ENCODE data around the gene EFEMP2. TPM values are rescaled to one million over a fixed set of nuclear protein-coding genes. Genes with fewer than 3 reads are reported as not detected.

EFEMP2 gene
- polyA plus RNA-seq, 1 donor (not counting 4 experiments of a cell fraction or from before 2014, with no cell fraction given) = 4.8 TPM

GRCh38 chr11:65816696-65817095 is 55.9 kb downstream of the EFEMP2 start:
- no peaks in the 10 kb centered on the region for H4K20me1 ChIP-seq (ENCODE audit: control insufficient read depth, extremely low read depth, insufficient read depth, low read length)
- FAIRE-seq (no peak), DNase-seq (ENCODE audit: low read depth, low spot score) (no peak)
- H2AFZ ChIP-seq (ENCODE audit: control insufficient read depth, low read length) = no peak overlapping the region
- H3K27ac ChIP-seq (ENCODE audit: control insufficient read depth, insufficient read depth, low read length) = no peak overlapping the region
- no peaks in the 10 kb centered on the region for H3K9me1 ChIP-seq (ENCODE audit: control insufficient read depth, extremely low read depth, insufficient read depth, low read length)
- H3K27me3 ChIP-seq (ENCODE audit: control insufficient read depth, extremely low read depth, insufficient read depth, low read length) = no peaks in the 10 kb centered on the region
- no peaks in the 10 kb centered on the region for H3K9me3 ChIP-seq (ENCODE audit: control insufficient read depth, low read depth, low read length)
- H3K9ac ChIP-seq (ENCODE audit: control insufficient read depth, extremely low read depth, insufficient read depth, low read length) = no peak overlapping the region
- H3K4me3 ChIP-seq (ENCODE audit: control insufficient read depth in 2 of 3, extremely low read depth in 1 of 3, insufficient read depth in 2 of 3, low read depth in 1 of 3, low read length in 3 of 3) = no peak overlapping the region
- H3K4me1 ChIP-seq (ENCODE audit: control insufficient read depth, extremely low read depth, insufficient read depth, low read length) = peaks cover 12% of the 10 kb centered on the region
- H3K79me2 ChIP-seq (ENCODE audit: control insufficient read depth, insufficient read depth, low read length) = no peaks in the 10 kb centered on the region
- H3K36me3 ChIP-seq (ENCODE audit: control insufficient read depth in 2 of 2, extremely low read depth in 1 of 2, insufficient read depth in 2 of 2, low read length in 2 of 2) = no peaks in the 10 kb centered on the region
- no peak overlapping the region for H3K4me2 ChIP-seq (ENCODE audit: control insufficient read depth, extremely low read depth, insufficient read depth, low read depth, low read length)
- no peak for TF ChIP-seq EZH2 (IDR thresholded peaks at IDR 0.05; ENCODE audit: low read length)
- TF ChIP-seq, protein P1, sequence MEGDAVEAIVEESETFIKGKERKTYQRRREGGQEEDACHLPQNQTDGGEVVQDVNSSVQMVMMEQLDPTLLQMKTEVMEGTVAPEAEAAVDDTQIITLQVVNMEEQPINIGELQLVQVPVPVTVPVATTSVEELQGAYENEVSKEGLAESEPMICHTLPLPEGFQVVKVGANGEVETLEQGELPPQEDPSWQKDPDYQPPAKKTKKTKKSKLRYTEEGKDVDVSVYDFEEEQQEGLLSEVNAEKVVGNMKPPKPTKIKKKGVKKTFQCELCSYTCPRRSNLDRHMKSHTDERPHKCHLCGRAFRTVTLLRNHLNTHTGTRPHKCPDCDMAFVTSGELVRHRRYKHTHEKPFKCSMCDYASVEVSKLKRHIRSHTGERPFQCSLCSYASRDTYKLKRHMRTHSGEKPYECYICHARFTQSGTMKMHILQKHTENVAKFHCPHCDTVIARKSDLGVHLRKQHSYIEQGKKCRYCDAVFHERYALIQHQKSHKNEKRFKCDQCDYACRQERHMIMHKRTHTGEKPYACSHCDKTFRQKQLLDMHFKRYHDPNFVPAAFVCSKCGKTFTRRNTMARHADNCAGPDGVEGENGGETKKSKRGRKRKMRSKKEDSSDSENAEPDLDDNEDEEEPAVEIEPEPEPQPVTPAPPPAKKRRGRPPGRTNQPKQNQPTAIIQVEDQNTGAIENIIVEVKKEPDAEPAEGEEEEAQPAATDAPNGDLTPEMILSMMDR (optimal IDR thresholded peaks at IDR 0.05 in 1 of 3, IDR thresholded peaks at IDR 0.05 in 1 of 3, conservative IDR thresholded peaks at IDR 0.05 in 1 of 3; ENCODE audit: extremely low read depth in 1 of 3, insufficient read depth in 2 of 3, low read length in 3 of 3) = no peak
- dilution Hi-C loops (cut with MboI; ENCODE audit: extremely low pct_ligation_motif_present, low sequenced_read_pairs) = no loop called here

Other genes with a start within 250 kb of the EFEMP2 start
- 4.5 to 7.2 TPM (median 7.1 TPM) in 3 replicates for gene SIPA1, start 234.7 kb downstream of the EFEMP2 start, polyA plus RNA-seq
- 20.4 to 49.4 TPM (median 23.5 TPM) in 3 replicates for gene RELA, start 209.9 kb downstream of the EFEMP2 start, polyA plus RNA-seq
- 26.8 to 32.1 TPM (median 30.3 TPM) in 3 replicates for gene KAT5, start 160.5 kb downstream of the EFEMP2 start, polyA plus RNA-seq
- gene RNASEH2C, start 152.0 kb downstream of the EFEMP2 start, polyA plus RNA-seq = 16.0 to 20.6 TPM (median 18.5 TPM) in 3 replicates
- gene AP5B1, start 91.8 kb downstream of the EFEMP2 start, polyA plus RNA-seq = 3.1 to 6.8 TPM (median 3.1 TPM) in 3 replicates
- gene OVOL1, start 85.7 kb downstream of the EFEMP2 start, polyA plus RNA-seq = 2.1 to 23.2 TPM (median 7.5 TPM) in 3 replicates
- gene SNX32, start 38.8 kb downstream of the EFEMP2 start, polyA plus RNA-seq = 0.12 to 0.44 TPM (median 0.15 TPM) in 3 replicates
- gene CFL1, start 14.6 kb downstream of the EFEMP2 start, polyA plus RNA-seq = 571 to 1,860 TPM (median 1,236 TPM) in 3 replicates
- 24.7 to 34.4 TPM (median 28.0 TPM) in 3 replicates for gene MUS81, start 12.4 kb downstream of the EFEMP2 start, polyA plus RNA-seq
- not detected in 3 replicates for gene CTSW, start 7.0 kb upstream of the EFEMP2 start, polyA plus RNA-seq
- 83.0 to 104 TPM (median 95.1 TPM) in 3 replicates for gene FIBP, start 15.7 kb upstream of the EFEMP2 start, polyA plus RNA-seq
- 4.1 to 6.8 TPM (median 6.0 TPM) in 3 replicates for gene CCDC85B, start 17.9 kb upstream of the EFEMP2 start, polyA plus RNA-seq
- 9.4 to 25.3 TPM (median 21.8 TPM) in 3 replicates for gene FOSL1, start 27.6 kb upstream of the EFEMP2 start, polyA plus RNA-seq
- gene C11orf68, start 46.3 kb upstream of the EFEMP2 start, polyA plus RNA-seq = 18.4 to 30.9 TPM (median 25.0 TPM) in 3 replicates
- 135 to 175 TPM (median 138 TPM) in 3 replicates for gene DRAP1, start 46.6 kb upstream of the EFEMP2 start, polyA plus RNA-seq
- gene TSGA10IP, start 72.7 kb upstream of the EFEMP2 start, polyA plus RNA-seq = not detected in 3 replicates
- gene SART1, start 88.9 kb upstream of the EFEMP2 start, polyA plus RNA-seq = 5.9 to 28.0 TPM (median 14.7 TPM) in 3 replicates
- gene EIF1AD, start 129.4 kb upstream of the EFEMP2 start, polyA plus RNA-seq = 23.1 to 36.8 TPM (median 29.6 TPM) in 3 replicates
- 112 to 187 TPM (median 154 TPM) in 3 replicates for gene BANF1, start 129.7 kb upstream of the EFEMP2 start, polyA plus RNA-seq
- 1.4 to 2.3 TPM (median 1.7 TPM) in 3 replicates for gene CST6, start 139.2 kb upstream of the EFEMP2 start, polyA plus RNA-seq
- gene CATSPER1, start 153.7 kb upstream of the EFEMP2 start, polyA plus RNA-seq = 0.07 TPM in 1 of 3 replicates, not detected in the others
- gene GAL3ST3, start 176.4 kb upstream of the EFEMP2 start, polyA plus RNA-seq = not detected in 3 replicates
- gene SF3B2, start 179.6 kb upstream of the EFEMP2 start, polyA plus RNA-seq = 41.9 to 121 TPM (median 73.0 TPM) in 3 replicates
- gene PACS1, start 197.5 kb upstream of the EFEMP2 start, polyA plus RNA-seq = 10.0 to 28.4 TPM (median 14.9 TPM) in 3 replicates

Data from keratinocyte (primary cell).